ENCODE measurements around the gene DCTN4. TPM values are rescaled to one million over a fixed set of nuclear protein-coding genes. Genes with fewer than 3 reads are reported as not detected.

The DCTN4 gene
- total RNA-seq, 1 experiment from 2014 or later: 43.9 TPM

DNA sequence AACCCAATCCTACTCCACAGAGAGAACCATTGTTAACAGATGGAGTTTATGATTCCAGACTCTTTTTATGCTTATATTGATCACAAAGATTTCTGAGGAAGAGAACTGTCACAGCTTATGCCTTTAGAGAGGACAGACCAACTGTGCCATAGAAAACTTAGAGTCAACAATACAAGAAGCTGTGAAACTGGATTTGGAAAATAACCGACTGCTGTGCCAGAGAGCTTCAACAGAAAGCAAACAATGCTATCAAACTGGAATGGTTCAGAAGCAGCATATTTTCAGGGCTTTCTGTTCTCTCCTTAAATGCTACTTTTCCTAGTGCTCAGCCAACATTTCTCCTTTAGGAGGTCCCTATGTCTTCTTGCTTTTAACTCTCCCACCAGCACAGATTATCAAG lies 5.0 kb downstream of the DCTN4 start (continued):
- TF ChIP-seq CTCF (IDR thresholded peaks at IDR 0.05) (no peak), PRRX2 (CRISPR knock-in tag; IDR thresholded peaks at IDR 0.05) (no peak), NFATC4 (CRISPR knock-in tag; IDR thresholded peaks at IDR 0.05) (no peak), ZNF232 (CRISPR knock-in tag; IDR thresholded peaks at IDR 0.05) (no peak), FOXJ3 (CRISPR knock-in tag; IDR thresholded peaks at IDR 0.05; ENCODE audit: borderline replicate concordance) (no peak), ZNF138 (CRISPR knock-in tag; conservative IDR thresholded peaks at IDR 0.05) (no peak)
- TF ChIP-seq, protein P1, sequence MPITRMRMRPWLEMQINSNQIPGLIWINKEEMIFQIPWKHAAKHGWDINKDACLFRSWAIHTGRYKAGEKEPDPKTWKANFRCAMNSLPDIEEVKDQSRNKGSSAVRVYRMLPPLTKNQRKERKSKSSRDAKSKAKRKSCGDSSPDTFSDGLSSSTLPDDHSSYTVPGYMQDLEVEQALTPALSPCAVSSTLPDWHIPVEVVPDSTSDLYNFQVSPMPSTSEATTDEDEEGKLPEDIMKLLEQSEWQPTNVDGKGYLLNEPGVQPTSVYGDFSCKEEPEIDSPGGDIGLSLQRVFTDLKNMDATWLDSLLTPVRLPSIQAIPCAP (CRISPR knock-in tag; IDR thresholded peaks at IDR 0.05): no peak

DNA sequence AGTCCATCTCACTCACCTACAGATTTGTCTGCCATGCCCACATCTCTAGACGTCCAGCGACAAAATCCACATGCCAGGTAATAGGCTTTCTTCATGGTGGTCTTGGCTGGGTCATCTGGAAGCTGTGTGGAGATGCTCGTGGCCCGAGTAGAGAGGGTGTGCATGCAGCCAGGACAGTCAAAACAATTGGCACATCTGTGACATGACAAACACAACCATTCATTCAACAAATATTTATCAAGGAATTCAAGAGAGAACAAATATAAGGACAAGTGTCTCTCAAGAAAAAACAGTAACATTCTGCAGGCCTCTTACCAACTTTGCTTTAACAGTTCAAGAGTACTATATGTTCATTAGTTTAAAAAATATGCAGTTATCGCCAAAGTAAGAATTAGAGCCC lies 5.4 kb downstream of the DCTN4 start:
- H3K27ac Mint-ChIP-seq: no peak overlapping the region
- no peak for ATAC-seq

More for the DNA sequence above, 5.4 kb downstream of the DCTN4 start:
- Mint-ChIP-seq H3K36me3 (peaks cover 55% of the 10 kb centered on the region), H3K4me1 (peaks cover 4% of the 10 kb centered on the region), H3K27me3 (ENCODE audit: low read depth) (no peaks in the 10 kb centered on the region), H3K4me3 (no peak overlapping the region), H3K9me3 (no peaks in the 10 kb centered on the region; the same call in 1 of the 2 replicates)
- POLR2A ChIA-PET: no interaction called here
- TF ChIP-seq CTCF (IDR thresholded peaks at IDR 0.05) (no peak), ZNF317 (CRISPR knock-in tag; IDR thresholded peaks at IDR 0.05; ENCODE audit: borderline replicate concordance, low read depth) (no peak), USF2 (CRISPR knock-in tag; IDR thresholded peaks at IDR 0.05) (no peak), ZNF232 (CRISPR knock-in tag; IDR thresholded peaks at IDR 0.05) (no peak), TP53 (CRISPR knock-in tag; IDR thresholded peaks at IDR 0.05) (no peak), GRHL2 (CRISPR knock-in tag; IDR thresholded peaks at IDR 0.05; ENCODE audit: insufficient replicate concordance, severe bottlenecking) (no peak), AR (CRISPR knock-in tag; IDR thresholded peaks at IDR 0.05) (no peak), FOXP1 (CRISPR knock-in tag; IDR thresholded peaks at IDR 0.05; ENCODE audit: borderline replicate concordance) (no peak), TEAD1 (CRISPR knock-in tag; IDR thresholded peaks at IDR 0.05) (no peak)
- TF ChIP-seq, protein P2, sequence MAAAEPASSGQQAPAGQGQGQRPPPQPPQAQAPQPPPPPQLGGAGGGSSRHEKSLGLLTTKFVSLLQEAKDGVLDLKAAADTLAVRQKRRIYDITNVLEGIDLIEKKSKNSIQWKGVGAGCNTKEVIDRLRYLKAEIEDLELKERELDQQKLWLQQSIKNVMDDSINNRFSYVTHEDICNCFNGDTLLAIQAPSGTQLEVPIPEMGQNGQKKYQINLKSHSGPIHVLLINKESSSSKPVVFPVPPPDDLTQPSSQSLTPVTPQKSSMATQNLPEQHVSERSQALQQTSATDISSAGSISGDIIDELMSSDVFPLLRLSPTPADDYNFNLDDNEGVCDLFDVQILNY (CRISPR knock-in tag; IDR thresholded peaks at IDR 0.05): no peak
- TF ChIP-seq, protein P3, sequence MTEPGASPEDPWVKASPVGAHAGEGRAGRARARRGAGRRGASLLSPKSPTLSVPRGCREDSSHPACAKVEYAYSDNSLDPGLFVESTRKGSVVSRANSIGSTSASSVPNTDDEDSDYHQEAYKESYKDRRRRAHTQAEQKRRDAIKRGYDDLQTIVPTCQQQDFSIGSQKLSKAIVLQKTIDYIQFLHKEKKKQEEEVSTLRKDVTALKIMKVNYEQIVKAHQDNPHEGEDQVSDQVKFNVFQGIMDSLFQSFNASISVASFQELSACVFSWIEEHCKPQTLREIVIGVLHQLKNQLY (CRISPR knock-in tag; IDR thresholded peaks at IDR 0.05): no peak
- no peak for DNase-seq (ENCODE audit: low spot score)
- CTCF ChIA-PET: no interaction called here

Measured in WTC11 (cell line).